ENCODE measurements around the gene DBH.

The DBH gene

GRCh38 chr9:133706307-133707050 is 70.3 kb downstream of the DBH start:
- peak; percentile 25 for DNase-seq (ENCODE audit: low read depth)
- no peak for TF ChIP-seq CTCF (conservative IDR thresholded peaks at IDR 0.05; ENCODE audit: control insufficient read depth, insufficient read depth, low read depth, low read length)
- H3K4me3 ChIP-seq (ENCODE audit: control insufficient read depth, low read depth, low read length), result no peak overlapping the region

GRCh38 chr9:133707065-133707762 is 71.1 kb downstream of the DBH start:
- DNase-seq (ENCODE audit: low read depth), result peak; percentile 89
- no peak overlapping the region for H3K4me3 ChIP-seq (ENCODE audit: control insufficient read depth, low read depth, low read length)
- no peak for TF ChIP-seq CTCF (conservative IDR thresholded peaks at IDR 0.05; ENCODE audit: control insufficient read depth, insufficient read depth, low read depth, low read length)

DNA sequence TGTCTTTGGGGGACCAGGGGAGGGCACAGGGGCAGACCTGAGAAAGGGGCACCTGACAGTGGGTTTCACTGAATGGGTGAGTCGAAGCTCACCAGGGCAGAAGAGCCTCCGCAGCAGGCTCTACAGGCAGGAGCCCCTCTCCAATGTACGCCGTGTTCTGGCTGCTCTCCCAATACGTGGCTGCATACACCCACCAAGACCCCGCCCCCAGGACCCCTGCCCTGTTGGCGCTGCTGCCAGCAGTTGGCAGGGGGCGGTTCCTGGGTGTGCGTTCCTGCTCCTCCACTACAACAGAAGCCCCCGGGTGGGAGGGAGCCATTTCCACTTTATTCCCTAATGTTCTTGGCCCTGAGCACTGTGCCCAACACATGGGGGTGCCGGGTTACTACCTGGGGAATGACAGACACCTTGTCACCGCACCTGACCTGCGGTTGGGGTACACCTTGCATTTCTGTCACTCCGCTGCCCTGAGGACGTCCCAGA is 71.6 kb downstream of the DBH start:
- no peak for DNase-seq (ENCODE audit: low read depth)
- no peak for TF ChIP-seq CTCF (conservative IDR thresholded peaks at IDR 0.05; ENCODE audit: control insufficient read depth, insufficient read depth, low read depth, low read length)
- H3K4me3 ChIP-seq (ENCODE audit: control insufficient read depth, low read depth, low read length), result no peak overlapping the region

DNA sequence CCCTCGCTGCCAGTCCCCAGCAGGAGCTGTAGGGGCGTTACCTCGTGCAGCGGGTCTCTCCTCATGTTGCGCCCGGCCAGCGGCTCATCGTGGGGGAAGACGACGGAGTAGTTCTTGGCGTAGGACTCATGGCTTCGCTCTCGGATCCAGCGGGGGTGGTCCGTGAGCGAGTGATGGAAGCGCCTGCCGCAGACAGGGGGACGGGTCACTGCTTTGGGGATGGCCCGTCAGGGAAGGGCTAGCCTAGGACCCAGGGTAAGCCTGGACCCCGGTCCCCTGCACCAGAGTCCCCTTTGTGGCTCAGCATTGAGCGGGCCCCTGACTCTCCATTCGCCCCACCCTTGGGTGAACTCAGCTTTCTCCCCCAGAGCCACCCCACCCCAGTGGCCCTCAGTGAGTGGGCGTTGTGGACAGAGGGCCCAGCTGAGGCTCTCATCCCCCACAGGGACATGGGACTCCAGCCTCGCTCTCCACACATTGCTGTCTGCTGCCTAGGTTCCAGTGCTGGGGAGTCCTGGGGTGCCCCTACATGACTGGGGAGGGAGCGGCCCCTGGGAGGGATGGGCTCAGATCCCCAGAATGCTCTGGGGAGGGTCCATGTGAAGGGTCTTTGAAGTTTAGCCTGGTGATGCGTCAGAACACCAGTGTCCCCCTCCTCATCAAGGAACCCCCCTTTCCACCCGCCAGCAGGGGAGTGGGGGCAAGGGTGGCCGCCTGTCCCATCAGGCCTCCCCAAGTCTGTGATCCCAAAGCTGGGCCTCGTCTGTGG is 72.3 kb downstream of the DBH start:
- no peak for DNase-seq (ENCODE audit: low read depth)
- TF ChIP-seq CTCF (conservative IDR thresholded peaks at IDR 0.05; ENCODE audit: control insufficient read depth, insufficient read depth, low read depth, low read length), result no peak
- H3K4me3 ChIP-seq (ENCODE audit: control insufficient read depth, low read depth, low read length), result no peak overlapping the region
